Suppressor macrophage treated with lipopolysaccharide for 1 hour (primary cell): ENCODE measurements around the gene ABHD10.
A peak's percentile ranks its signal among the peaks of the same experiment; 100 is the strongest.

ENCODE experiments used
- DNase-seq, 3 donors: peaks; one replicate each; pipeline ENCODE4 v3.0.0-alpha.2; 2020 to 2022

Gene ABHD10

DNA sequence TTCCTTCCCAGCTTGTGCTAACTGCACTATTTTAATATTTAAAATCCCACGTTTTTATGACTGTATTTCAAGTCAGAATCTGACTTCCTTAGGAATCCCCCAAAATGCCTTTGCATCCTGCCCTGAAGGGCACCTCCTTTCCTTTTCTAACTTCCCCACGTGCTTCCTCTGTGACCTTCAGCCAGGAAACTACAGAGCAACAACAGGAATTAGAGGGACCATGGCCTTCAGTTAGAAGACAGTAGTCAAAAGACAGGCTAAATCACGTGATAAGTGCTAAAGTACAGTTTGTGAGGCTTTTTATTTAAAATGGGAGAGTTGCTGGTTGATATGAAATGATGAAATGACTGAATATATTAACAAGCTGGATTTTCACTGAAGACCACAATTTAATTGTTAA is 11.8 kb upstream of the ABHD10 start:
- DNase-seq: peak; percentile 55 to 76 (median 69)

- peak; percentile 87 to 91 (median 91) for DNase-seq
Measured at GRCh38 chr3:111967651-111968274, 11.1 kb upstream of the ABHD10 start.

- DNase-seq: no peak
Measured at GRCh38 chr3:111968319-111969054, 10.3 kb upstream of the ABHD10 start.

GRCh38 chr3:111970376-111970775 is 8.4 kb upstream of the ABHD10 start:
- DNase-seq: no peak

- DNase-seq: no peak
Measured at GRCh38 chr3:111971533-111972130, 7.2 kb upstream of the ABHD10 start.

DNA sequence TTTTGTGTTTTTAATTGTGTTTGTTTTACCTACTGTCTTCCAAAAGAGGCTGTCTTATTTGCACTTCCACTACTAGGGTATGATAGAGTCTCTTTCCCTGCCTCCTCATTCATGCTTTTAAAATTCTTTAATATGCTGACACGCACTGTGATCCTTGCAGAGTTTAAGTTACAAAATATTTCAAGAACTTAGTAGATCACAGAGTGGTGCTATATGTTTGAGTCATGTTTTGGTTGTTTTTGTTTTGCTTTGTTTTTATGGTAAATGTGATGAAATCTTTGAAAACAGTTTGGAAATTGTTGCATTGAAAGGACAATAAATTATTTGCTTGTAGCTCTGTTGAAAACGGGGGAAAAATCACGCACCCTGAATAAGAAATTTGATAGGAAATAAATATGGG is 5.9 kb upstream of the ABHD10 start:
- no peak for DNase-seq

DNA sequence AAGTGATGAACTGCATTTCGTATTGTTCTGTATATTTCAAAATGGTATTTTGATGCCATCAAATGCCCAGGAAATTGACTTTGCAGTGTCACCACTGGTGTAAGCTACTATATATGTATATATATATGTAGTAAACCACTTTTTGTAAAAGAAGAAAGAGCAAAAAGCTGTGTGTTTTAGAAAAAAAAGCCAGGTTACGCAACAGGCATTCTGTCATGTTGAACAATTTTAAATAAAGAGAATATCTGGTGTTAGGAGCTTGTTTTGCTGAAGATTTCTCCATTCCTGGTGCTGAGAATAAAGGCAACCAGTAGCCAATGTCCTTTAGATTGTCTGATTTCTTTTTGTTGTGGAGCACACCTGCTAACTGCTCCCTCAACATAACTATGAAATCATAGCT is 3.7 kb upstream of the ABHD10 start:
- no peak for DNase-seq

DNA sequence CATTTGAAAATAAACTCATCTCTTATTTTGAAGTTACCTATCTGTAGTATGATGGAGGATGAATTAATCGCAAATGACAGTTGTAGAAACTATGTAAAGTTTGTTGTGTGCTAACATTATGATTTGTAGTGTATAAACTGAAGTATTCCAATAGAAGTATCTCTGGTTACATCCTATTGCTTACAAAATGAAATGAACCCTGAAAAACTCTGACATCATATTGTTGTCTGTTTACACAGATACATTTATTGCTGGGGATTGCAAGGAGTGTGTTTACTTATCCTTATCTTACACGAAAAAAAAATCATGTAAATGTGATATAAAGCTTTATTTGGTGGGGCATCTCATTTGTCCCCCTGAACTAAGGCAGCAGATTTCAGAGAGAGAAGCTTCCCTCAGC is 2.6 kb upstream of the ABHD10 start:
- DNase-seq: no peak

DNA sequence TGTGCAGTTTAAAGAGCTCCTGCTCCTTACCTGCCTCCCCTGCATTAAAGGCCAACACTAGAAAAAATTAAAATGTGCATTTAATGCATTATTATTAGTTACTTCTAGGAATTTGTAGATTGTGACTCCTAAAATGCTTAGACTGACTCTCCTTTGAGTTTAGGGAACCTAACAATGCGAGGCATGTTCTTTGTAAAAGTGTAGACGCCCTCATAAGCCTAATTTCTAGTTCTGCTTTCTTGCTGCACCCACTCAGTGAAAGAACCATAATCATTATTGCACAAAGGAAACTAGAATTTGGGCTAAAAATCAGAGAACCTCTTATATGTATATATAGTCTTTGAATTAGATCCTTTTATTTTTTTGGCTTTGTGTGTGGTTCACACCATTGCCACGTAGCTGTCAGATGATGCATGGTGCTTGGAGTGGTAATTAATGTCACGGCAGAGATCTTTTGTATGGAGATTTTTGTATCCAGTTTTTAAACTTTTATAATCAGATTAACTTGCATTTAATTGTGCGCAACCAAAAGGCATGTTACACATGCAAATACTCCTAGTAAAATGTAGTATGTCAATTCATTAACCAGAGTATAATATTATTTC is 710 bp downstream of the ABHD10 start:
- DNase-seq: peak; percentile 67 to 85 (median 82)

- peak in 2 of 3 donors; percentile 11 to 22 for DNase-seq
Measured at GRCh38 chr3:111980716-111981456, 2.1 kb downstream of the ABHD10 start.

GRCh38 chr3:111981457-111981763 is 2.6 kb downstream of the ABHD10 start:
- DNase-seq: no peak

DNA sequence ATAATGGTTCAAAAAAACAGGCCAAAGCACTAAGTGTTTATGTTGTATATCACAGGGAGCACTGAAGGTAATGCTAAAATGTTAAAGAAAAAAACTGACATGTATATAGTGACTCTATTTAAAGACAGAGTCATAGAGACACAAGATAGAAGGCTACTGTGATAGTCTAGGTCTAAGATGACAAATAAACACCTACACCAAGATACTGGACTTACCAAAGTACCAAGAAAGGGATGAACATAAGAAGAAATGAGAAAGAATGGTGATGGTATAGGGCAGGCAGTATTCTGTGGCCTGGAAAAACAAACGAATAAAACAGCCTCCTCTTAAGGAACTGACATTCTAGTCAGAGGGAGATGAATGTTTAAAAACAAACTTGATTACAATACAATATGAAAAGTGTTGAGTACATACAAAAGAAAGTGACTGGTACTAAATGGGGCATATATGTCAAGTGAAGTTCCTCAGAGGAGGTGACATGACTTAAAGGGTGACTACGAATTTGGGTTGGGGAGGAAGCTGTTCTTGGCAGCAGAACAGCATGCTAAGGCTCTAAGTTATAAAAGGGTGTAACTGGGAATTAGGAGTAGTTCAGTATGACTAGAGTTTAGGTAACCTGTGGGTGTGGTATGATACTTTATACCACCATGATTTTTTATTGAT is 5.9 kb downstream of the ABHD10 start:
- DNase-seq: no peak

GRCh38 chr3:111986800-111987199 is 8.0 kb downstream of the ABHD10 start:
- no peak for DNase-seq

DNA sequence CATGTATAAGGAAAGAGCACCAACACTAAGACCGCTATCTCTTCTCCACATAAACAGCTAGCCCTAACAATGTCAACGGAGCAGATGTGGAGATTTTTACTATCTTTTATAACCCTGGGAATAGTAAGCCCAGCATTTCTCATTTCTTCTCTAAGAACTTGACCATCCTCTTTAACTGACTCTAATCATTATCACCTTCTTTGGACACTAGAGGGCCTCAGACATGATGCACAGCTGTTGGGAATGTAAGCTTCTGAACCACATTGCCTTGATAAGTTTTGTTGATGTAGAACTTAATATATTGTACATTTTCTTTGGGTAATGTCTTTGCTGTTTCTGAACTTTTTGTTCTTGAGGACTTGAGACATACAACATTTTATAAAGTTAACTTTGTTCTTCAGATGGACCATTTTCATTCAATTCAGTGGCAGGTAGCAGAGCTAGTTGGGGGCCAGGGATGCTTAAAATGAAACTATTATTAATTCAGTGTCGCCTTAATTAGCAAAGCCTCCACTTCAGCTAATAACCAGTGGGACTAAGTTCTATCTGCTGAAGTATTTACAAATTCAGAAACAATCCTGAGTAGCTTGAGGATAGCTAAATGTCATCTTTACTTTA is 10.3 kb downstream of the ABHD10 start:
- DNase-seq: peak; percentile 63 to 76 (median 70)

DNA sequence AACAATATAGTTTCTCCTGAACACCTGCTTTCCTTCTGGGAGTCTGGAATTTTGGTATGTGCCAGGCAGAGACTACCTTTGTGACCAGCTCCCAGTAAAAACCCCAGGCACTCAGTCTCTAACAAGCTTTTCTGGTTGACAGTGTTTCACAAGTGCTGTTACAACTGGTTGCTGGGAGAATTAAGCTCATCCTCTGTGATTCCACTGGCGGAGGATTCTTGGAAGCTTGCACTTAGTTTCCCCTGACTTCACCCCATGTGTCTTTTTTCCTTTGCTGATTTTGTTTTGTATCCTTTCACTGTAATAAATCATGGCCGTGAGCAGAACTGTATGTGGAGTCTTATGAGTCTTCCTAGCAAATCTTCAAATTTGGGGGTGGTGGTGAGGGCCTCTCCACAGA is 14.2 kb downstream of the ABHD10 start:
- no peak for DNase-seq

- peak in 1 of 3 donors; percentile 15 for DNase-seq
Measured at GRCh38 chr3:111998636-111999483, 20.0 kb downstream of the ABHD10 start, which contains the start of gene TAGLN3. TAGLN3 (plus strand) TSS chr3:111998922; CDS start chr3:111999423, 501 bp downstream.

- DNase-seq: no peak
Measured at GRCh38 chr3:111999484-112000324, 20.9 kb downstream of the ABHD10 start.

DNA sequence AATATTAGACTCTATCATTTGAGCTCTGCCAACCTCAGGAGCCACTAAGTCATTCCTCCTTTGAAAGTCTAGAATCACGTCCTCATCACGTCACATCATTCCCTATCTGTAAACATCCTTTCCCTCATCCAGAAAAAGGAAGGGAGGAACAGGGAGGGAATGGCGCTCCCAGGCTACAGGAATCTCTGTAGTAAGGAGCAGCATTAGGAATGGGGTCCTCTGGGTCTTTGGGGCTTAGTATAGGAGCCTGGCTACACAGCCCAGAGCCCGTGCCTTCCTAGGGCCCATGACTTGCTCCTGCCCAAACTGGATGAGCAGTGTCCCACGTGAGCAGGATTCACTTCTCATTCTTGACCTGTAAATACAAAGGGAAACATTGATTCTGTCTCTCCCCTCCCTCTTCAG is 21.5 kb downstream of the ABHD10 start:
- no peak for DNase-seq

- no peak for DNase-seq
Measured at GRCh38 chr3:112000966-112001365, 22.1 kb downstream of the ABHD10 start.

GRCh38 chr3:112001526-112001925 is 22.7 kb downstream of the ABHD10 start:
- DNase-seq: no peak
